Stomach (tissue), 9 donors: ENCODE measurements around the gene TLR9. TPM values are rescaled to one million over a fixed set of nuclear protein-coding genes. Genes with fewer than 3 reads are reported as not detected.
A peak's percentile ranks its signal among the peaks of the same experiment; 100 is the strongest.

Experiments used
- DNase-seq, 2 donors: peaks; one replicate each; pipeline versions ENCODE4 v3.0.0 to v3.0.0-alpha.2; 2013 to 2019
- H3K27ac ChIP-seq, 5 donors: fragments of 200-600 bp in 4 of 5; sonication (generic) in 4 of 5; one replicate each; pipeline ENCODE4 v1.5.1; 2013 to 2019; ENCODE audit warnings: mild to moderate bottlenecking in 1 of 5, moderate library complexity in 1 of 5
- H3K27me3 ChIP-seq, 3 donors: fragments of 200-600 bp; sonication (generic); one replicate each; pipeline ENCODE4 v1.5.1; 2017 to 2019; ENCODE audit warnings: mixed run types in 1 of 3
- H3K36me3 ChIP-seq, 4 donors: fragments of 200-600 bp; sonication (generic); 1 replicate in 3 of 4; 2 replicates in 1 of 4; pipeline ENCODE4 v1.5.1; 2016 to 2019
- H3K4me1 ChIP-seq, 4 donors: fragments of 200-600 bp; sonication (generic); one replicate each; pipeline ENCODE4 v1.5.1; 2016 to 2019
- H3K4me3 ChIP-seq, 4 donors: fragments of 200-600 bp; sonication (generic) in 3 of 4; one replicate each; pipeline ENCODE4 v1.5.1; 2016 to 2019; ENCODE audit warnings: mild to moderate bottlenecking in 1 of 4
- H3K9me3 ChIP-seq, 4 donors: fragments of 200-600 bp; sonication (generic); one replicate each; pipeline ENCODE4 v1.5.1; 2016 to 2019
- CTCF ChIP-seq, 7 experiments: fragments of 450-650 bp in 4 of 7; fragments of 200-600 bp in 3 of 7; sonication (generic) in 3 of 7; IDR thresholded peaks; one replicate each; pipeline ENCODE4 v1.5.1; 2016 to 2019; ENCODE audit warnings: antibody characterized with exemption in 7 of 7, control low read depth in 2 of 7, mild to moderate bottlenecking in 1 of 7
- EP300 ChIP-seq: sonication (generic); formaldehyde crosslinking; IDR thresholded peaks from one replicate; pipeline ENCODE4 v1.6.1; 2017; ENCODE audit warnings: antibody characterized with exemption
- POLR2A ChIP-seq, 4 donors: fragments of 450-650 bp; IDR thresholded peaks; one replicate each; pipeline ENCODE4 v1.6.1; 2016; ENCODE audit warnings: antibody characterized with exemption in 4 of 4, control low read depth in 2 of 4, mild to moderate bottlenecking in 1 of 4, moderate library complexity in 1 of 4
- POLR2AphosphoS5 ChIP-seq, 3 donors: sonication (generic); formaldehyde crosslinking; IDR thresholded peaks; one replicate each; pipeline ENCODE4 v1.6.1; 2016; ENCODE audit warnings: antibody characterized with exemption in 3 of 3
- WGBS, 5 donors: extraction: QIAGEN DNeasy Blood & Tissue Kit in 3 of 5; methylation state at CpG; one replicate each; pipeline versions ENCODE4 v1.1.5 to v1.1.7; 2013 to 2018; 5-methylcytosine and 5-hydroxymethylcytosine counted together
- intact Hi-C: fragments of 100-400 bp; cut with DNase I; formaldehyde crosslinking; loops from one replicate; pipeline ENCODE4 v1.15.1; 2023; ENCODE audit warnings: low total_unique reads
- polyA plus RNA-seq, 3 donors: library from polyadenylated mRNA; stranded (reverse); fragments of 200-250 nt; gene quantifications; one replicate each; pipeline ENCODE4 v1.2.3, GENCODE V29; 2013
- total RNA-seq, 5 donors: library from RNA; depleted of rRNA; stranded (reverse); fragments of >200 nt; gene quantifications; one replicate each; pipeline versions ENCODE4 v1.1.0 to v1.2.3, GENCODE V29; 2014 to 2016
- donor health status: healthy with polysubstance abuse.
- donor health status: Bipolar disorder and iron deficiency.
- donor health status: healthy.

TLR9 gene
- total and polyA plus RNA-seq, 8 donors = 0.18 TPM; not detected in 7

- WGBS, 5 donors = 64 to 73% (median 70%) methylated on average over 7 to 10 of the region's 10 CpGs
Observed at GRCh38 chr3:52248816-52249547, 23.5 kb upstream of the TLR9 start.

DNA sequence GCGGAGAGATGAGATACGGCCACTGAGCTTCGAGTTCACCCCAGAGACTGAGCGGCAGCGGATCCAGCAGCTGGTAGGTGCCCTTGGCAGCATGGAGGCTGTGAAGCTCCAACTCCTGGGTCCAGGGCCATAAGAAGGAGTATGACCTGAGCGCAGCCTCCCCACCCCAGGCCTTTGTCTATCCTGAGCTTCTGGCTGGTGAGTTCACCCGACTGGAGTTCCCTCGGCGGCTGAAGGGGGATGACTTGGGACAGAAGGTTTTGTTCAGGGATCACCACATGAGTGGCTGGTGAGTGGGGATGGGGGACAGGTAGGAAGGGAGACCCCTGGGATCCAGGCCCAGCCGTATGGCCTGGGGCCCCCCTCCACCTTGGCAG, 22.7 kb upstream of the TLR9 start:
- Histone ChIP-seq H3K27me3 (no peaks in the 10 kb centered on the region), H3K4me3 (no peak overlapping the region), H3K36me3 (peaks cover 10 to 57% (median 54%) of the 10 kb centered on the region in 4 donors), H3K27ac (peak overlapping the region in 2 of 5 donors; percentile 13 to 14), H3K9me3 (no peaks in the 10 kb centered on the region), H3K4me1 (peaks cover 20 to 60% (median 35%) of the 10 kb centered on the region in 4 donors)
- TF ChIP-seq POLR2AphosphoS5 (IDR thresholded peaks at IDR 0.05) (no peak), EP300 (no peak), CTCF (IDR thresholded peaks at IDR 0.05) (no peak), POLR2A (IDR thresholded peaks at IDR 0.05) (no peak)
- DNase-seq = no peak
- intact Hi-C loops = no loop called here
- 91 to 95% (median 93%) methylated on average over 3 to 10 of the region's 10 CpGs for WGBS, 5 donors

More at GRCh38 chr3:52248816-52249547, 23.5 kb upstream of the TLR9 start:
- H3K27ac ChIP-seq = peak overlapping the region in 1 of 5 donors; percentile 2
- peaks cover 26 to 66% (median 42%) of the 10 kb centered on the region in 4 donors for H3K4me1 ChIP-seq
- intact Hi-C loops = no loop called here
- H3K36me3 ChIP-seq = peaks cover 19 to 65% (median 62%) of the 10 kb centered on the region in 4 donors
- H3K9me3 ChIP-seq = no peaks in the 10 kb centered on the region
- peak in 1 of 3 donors; percentile 2 for TF ChIP-seq POLR2AphosphoS5 (IDR thresholded peaks at IDR 0.05)
- TF ChIP-seq POLR2A (IDR thresholded peaks at IDR 0.05) = no peak
- no peaks in the 10 kb centered on the region for H3K27me3 ChIP-seq
- no peak overlapping the region for H3K4me3 ChIP-seq
- DNase-seq = peak in 1 of 2 donors; percentile 41

- peak overlapping the region in 2 of 4 donors; percentile 59 to 65 for H3K4me3 ChIP-seq
- no peaks in the 10 kb centered on the region for H3K9me3 ChIP-seq
- intact Hi-C loops = no loop called here
- no peak for TF ChIP-seq CTCF (IDR thresholded peaks at IDR 0.05)
- TF ChIP-seq POLR2AphosphoS5 (IDR thresholded peaks at IDR 0.05) = no peak
- no peak for TF ChIP-seq POLR2A (IDR thresholded peaks at IDR 0.05)
- no peak for TF ChIP-seq EP300
- 91 to 96% (median 95%) methylated on average over 7 of the region's 7 CpGs for WGBS, 5 donors
- no peak for DNase-seq
- H3K4me1 ChIP-seq = peaks cover 20 to 56% (median 31%) of the 10 kb centered on the region in 4 donors
- no peaks in the 10 kb centered on the region for H3K27me3 ChIP-seq
- peaks cover 7 to 52% (median 48%) of the 10 kb centered on the region in 4 donors for H3K36me3 ChIP-seq
- H3K27ac ChIP-seq = peak overlapping the region in 3 of 5 donors; percentile 89 to 93 (median 90)
Observed at GRCh38 chr3:52247409-52248164, 22.1 kb upstream of the TLR9 start.

DNA sequence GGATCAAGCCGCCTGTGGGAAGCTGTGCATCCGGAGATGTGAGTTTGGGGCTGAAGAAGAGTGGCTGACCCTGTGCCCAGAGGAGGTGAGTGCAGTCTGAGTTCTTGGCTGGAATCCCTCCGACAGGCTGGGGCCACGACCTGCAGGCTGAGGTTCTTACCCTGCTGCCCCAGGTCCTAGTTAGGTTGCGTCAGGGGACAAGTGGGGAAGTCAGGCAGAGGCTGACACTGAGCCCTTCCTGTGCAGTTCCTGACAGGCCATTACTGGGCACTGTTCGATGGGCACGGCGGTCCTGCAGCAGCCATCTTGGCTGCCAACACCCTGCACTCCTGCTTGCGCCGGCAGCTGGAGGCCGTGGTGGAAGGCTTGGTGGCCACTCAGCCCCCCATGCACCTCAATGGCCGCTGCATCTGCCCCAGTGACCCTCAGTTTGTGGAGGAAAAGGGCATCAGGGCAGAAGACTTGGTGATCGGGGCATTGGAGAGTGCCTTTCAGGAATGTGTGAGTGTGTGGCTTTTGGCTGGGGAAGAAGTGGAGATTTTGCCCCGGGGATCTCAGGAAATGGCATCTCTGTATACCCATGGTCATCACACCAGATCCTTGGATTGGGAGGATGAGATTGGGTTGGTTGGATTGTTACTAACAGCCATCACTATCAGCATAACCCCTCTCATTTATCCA, 21.4 kb upstream of the TLR9 start:
- 82 to 92% (median 84%) methylated on average over 7 to 14 of the region's 14 CpGs for WGBS, 5 donors
- Histone ChIP-seq H3K4me1 (peaks cover 20 to 53% (median 29%) of the 10 kb centered on the region in 4 donors), H3K4me3 (peak overlapping the region in 3 of 4 donors; percentile 59 to 65 (median 62)), H3K27ac (peak overlapping the region in 4 of 5 donors; percentile 80 to 93 (median 90)), H3K27me3 (no peaks in the 10 kb centered on the region), H3K36me3 (peaks cover 2 to 44% (median 42%) of the 10 kb centered on the region in 4 donors), H3K9me3 (no peaks in the 10 kb centered on the region)
- intact Hi-C loops = no loop called here
- TF ChIP-seq EP300 = no peak
- no peak for TF ChIP-seq POLR2AphosphoS5 (IDR thresholded peaks at IDR 0.05)
- TF ChIP-seq CTCF (IDR thresholded peaks at IDR 0.05) = no peak
- no peak for TF ChIP-seq POLR2A (IDR thresholded peaks at IDR 0.05)
- no peak for DNase-seq
